Measurements from ENCODE around the gene C2orf69.

The C2orf69 gene

GRCh38 chr2:199940373-199940772, 29.3 kb downstream of the C2orf69 start:
- TF ChIP-seq CTCF (IDR thresholded peaks at IDR 0.05; ENCODE audit: low read depth, low read length, missing control alignments), result no peak
- DNase-seq (ENCODE audit: low read depth), result no peak
- in situ Hi-C loops (cut with HindIII; ENCODE audit: low sequenced_read_pairs), result no loop called here
- no peak overlapping the region for H3K4me3 ChIP-seq (ENCODE audit: low read depth, low read length)

GRCh38 chr2:199943373-199943772, 32.3 kb downstream of the C2orf69 start:
- TF ChIP-seq CTCF (IDR thresholded peaks at IDR 0.05; ENCODE audit: low read depth, low read length, missing control alignments), result no peak
- DNase-seq (ENCODE audit: low read depth), result no peak
- H3K4me3 ChIP-seq (ENCODE audit: low read depth, low read length), result no peak overlapping the region
- in situ Hi-C loops (cut with HindIII; ENCODE audit: low sequenced_read_pairs), result no loop called here

GRCh38 chr2:199946196-199946595, 35.1 kb downstream of the C2orf69 start:
- H3K4me3 ChIP-seq (ENCODE audit: low read depth, low read length), result no peak overlapping the region
- no peak for DNase-seq (ENCODE audit: low read depth)
- no peak for TF ChIP-seq CTCF (IDR thresholded peaks at IDR 0.05; ENCODE audit: low read depth, low read length, missing control alignments)
- in situ Hi-C loops (cut with HindIII; ENCODE audit: low sequenced_read_pairs), result no loop called here

GRCh38 chr2:199946836-199947235, 35.7 kb downstream of the C2orf69 start:
- DNase-seq (ENCODE audit: low read depth), result no peak
- no peak overlapping the region for H3K4me3 ChIP-seq (ENCODE audit: low read depth, low read length)
- TF ChIP-seq CTCF (IDR thresholded peaks at IDR 0.05; ENCODE audit: low read depth, low read length, missing control alignments), result no peak
- in situ Hi-C loops (cut with HindIII; ENCODE audit: low sequenced_read_pairs), result no loop called here

GRCh38 chr2:199950396-199950795, 39.3 kb downstream of the C2orf69 start:
- no peak overlapping the region for H3K4me3 ChIP-seq (ENCODE audit: low read depth, low read length)
- TF ChIP-seq CTCF (IDR thresholded peaks at IDR 0.05; ENCODE audit: low read depth, low read length, missing control alignments), result no peak
- in situ Hi-C loops (cut with HindIII; ENCODE audit: low sequenced_read_pairs), result no loop called here
- no peak for DNase-seq (ENCODE audit: low read depth)

GRCh38 chr2:199951023-199951422, 39.9 kb downstream of the C2orf69 start:
- in situ Hi-C loops (cut with HindIII; ENCODE audit: low sequenced_read_pairs), result no loop called here
- no peak overlapping the region for H3K4me3 ChIP-seq (ENCODE audit: low read depth, low read length)
- DNase-seq (ENCODE audit: low read depth), result no peak

More at GRCh38 chr2:199951023-199951422, 39.9 kb downstream of the C2orf69 start:
- TF ChIP-seq CTCF (IDR thresholded peaks at IDR 0.05; ENCODE audit: low read depth, low read length, missing control alignments), result no peak

All from astrocyte of the cerebellum (primary cell).